ENCODE data around the gene RASGEF1B.
"Not testable (repeated sequence)": the region's sequence is repeated elsewhere in the genome, so short reads cannot be mapped to it uniquely, and the experiment has no call there.

Gene RASGEF1B

GRCh38 chr4:81502564-81502963 is 30.9 kb upstream of the RASGEF1B start:
- no peak overlapping the region for H3K27ac ChIP-seq
- no peak overlapping the region for H3K4me3 ChIP-seq

GRCh38 chr4:81499840-81500239 is 28.1 kb upstream of the RASGEF1B start:
- Histone ChIP-seq H3K4me3 (no peak overlapping the region), H3K27ac (no peak overlapping the region)

- Histone ChIP-seq H3K4me3 (no peak overlapping the region), H3K27ac (no peak overlapping the region)
Measured at GRCh38 chr4:81498551-81499099, 26.9 kb upstream of the RASGEF1B start.

GRCh38 chr4:81498046-81498445 is 26.3 kb upstream of the RASGEF1B start:
- no peak overlapping the region for H3K27ac ChIP-seq

GRCh38 chr4:81495345-81495744 is 23.6 kb upstream of the RASGEF1B start:
- Histone ChIP-seq H3K27ac (peak overlapping the region in 1 of 21 experiments; percentile 5), H3K4me3 (no peak overlapping the region)

More at GRCh38 chr4:81498046-81498445, 26.3 kb upstream of the RASGEF1B start:
- H3K4me3 ChIP-seq, result no peak overlapping the region

GRCh38 chr4:81494031-81494431 is 22.3 kb upstream of the RASGEF1B start:
- peak overlapping the region in 1 of 7 experiments; percentile 1 for H3K4me3 ChIP-seq

GRCh38 chr4:81492606-81493230 is 21.0 kb upstream of the RASGEF1B start:
- Histone ChIP-seq H3K27ac (peak overlapping the region in 16 of 21 experiments; percentile 5 to 77 (median 66)), H3K4me3 (no peak overlapping the region)

More at GRCh38 chr4:81494031-81494431, 22.3 kb upstream of the RASGEF1B start:
- peak overlapping the region in 16 of 21 experiments; percentile 7 to 77 (median 46) for H3K27ac ChIP-seq

- Histone ChIP-seq H3K4me3 (no peak overlapping the region), H3K27ac (peak overlapping the region in 16 of 21 experiments; percentile 5 to 77 (median 66))
Measured at GRCh38 chr4:81491943-81492342, 20.2 kb upstream of the RASGEF1B start.

- H3K4me3 ChIP-seq, result no peak overlapping the region
- peak overlapping the region in 6 of 21 experiments; percentile 4 to 77 (median 17) for H3K27ac ChIP-seq
Measured at GRCh38 chr4:81490403-81491160, 18.9 kb upstream of the RASGEF1B start.

GRCh38 chr4:81486502-81486901 is 14.8 kb upstream of the RASGEF1B start:
- Histone ChIP-seq H3K27ac (peak overlapping the region in 4 of 21 experiments; percentile 7 to 34 (median 24)), H3K4me3 (no peak overlapping the region)

GRCh38 chr4:81485310-81485980 is 13.7 kb upstream of the RASGEF1B start:
- Histone ChIP-seq H3K4me3 (no peak overlapping the region), H3K27ac (peak overlapping the region in 1 of 21 experiments; percentile 3)

GRCh38 chr4:81482326-81482725 is 10.6 kb upstream of the RASGEF1B start:
- Histone ChIP-seq H3K4me3 (no peak overlapping the region), H3K27ac (peak overlapping the region in 2 of 21 experiments; percentile 0 to 12)

GRCh38 chr4:81481151-81481550 is 9.4 kb upstream of the RASGEF1B start:
- H3K27ac ChIP-seq, result no peak overlapping the region
- H3K4me3 ChIP-seq, result no peak overlapping the region

GRCh38 chr4:81479573-81479972 is 7.9 kb upstream of the RASGEF1B start:
- not testable (repeated sequence) for H3K4me3 ChIP-seq, H3K27ac ChIP-seq

- peak overlapping the region in 11 of 21 experiments; percentile 0 to 98 (median 90) for H3K27ac ChIP-seq
- not testable (repeated sequence) for H3K4me3 ChIP-seq
Measured at GRCh38 chr4:81473331-81474265, 1.9 kb upstream of the RASGEF1B start.

- H3K27ac ChIP-seq, result peak overlapping the region in 20 of 21 experiments; percentile 8 to 98 (median 90)
- H3K4me3 ChIP-seq, result peak overlapping the region; percentile 59 to 92 (median 84)
Measured at GRCh38 chr4:81472281-81473182, 825 bp upstream of the RASGEF1B start.

- H3K4me3 ChIP-seq, result peak overlapping the region; percentile 59 to 92 (median 84)
- peak overlapping the region; percentile 64 to 98 (median 90) for H3K27ac ChIP-seq
Measured at GRCh38 chr4:81471298-81471587, 464 bp downstream of the RASGEF1B start.

All from skin epidermis (tissue), 12 donors.